HG02571 (cell line): ENCODE results near the gene C4BPA.
A peak's percentile ranks its signal among the peaks of the same experiment; 100 is the strongest.

Experiments
- ATAC-seq: cut with Tn5 transposase; IDR thresholded peaks from one replicate; pipeline ENCODE4 v1.9.1; 2021; ENCODE audit warnings: mild to moderate bottlenecking, moderate library complexity; ENCODE audit not compliant: unreplicated experiment

The C4BPA gene

DNA sequence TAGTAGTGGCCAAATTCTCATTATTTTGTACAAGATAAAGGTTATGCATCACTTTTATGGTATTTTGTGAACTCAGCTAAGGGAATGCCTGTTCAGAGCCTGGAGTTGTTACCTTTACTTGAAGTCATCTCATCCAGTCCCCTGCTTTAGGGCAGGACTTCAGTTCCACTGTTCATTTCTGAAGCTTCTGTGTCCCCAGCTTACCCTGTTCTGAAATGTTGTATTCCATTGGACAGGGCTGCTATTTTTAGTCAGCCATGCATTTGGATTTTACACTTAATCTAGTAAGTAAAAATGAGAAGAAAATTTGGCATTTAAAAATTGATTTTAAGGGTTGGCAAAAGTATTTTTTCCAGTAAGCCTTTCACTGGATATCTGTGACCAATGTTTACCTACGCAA is 27.0 kb upstream of the C4BPA start:
- ATAC-seq, result no peak

- no peak for ATAC-seq
Observed at GRCh38 chr1:207077470-207078377, 26.3 kb upstream of the C4BPA start.

DNA sequence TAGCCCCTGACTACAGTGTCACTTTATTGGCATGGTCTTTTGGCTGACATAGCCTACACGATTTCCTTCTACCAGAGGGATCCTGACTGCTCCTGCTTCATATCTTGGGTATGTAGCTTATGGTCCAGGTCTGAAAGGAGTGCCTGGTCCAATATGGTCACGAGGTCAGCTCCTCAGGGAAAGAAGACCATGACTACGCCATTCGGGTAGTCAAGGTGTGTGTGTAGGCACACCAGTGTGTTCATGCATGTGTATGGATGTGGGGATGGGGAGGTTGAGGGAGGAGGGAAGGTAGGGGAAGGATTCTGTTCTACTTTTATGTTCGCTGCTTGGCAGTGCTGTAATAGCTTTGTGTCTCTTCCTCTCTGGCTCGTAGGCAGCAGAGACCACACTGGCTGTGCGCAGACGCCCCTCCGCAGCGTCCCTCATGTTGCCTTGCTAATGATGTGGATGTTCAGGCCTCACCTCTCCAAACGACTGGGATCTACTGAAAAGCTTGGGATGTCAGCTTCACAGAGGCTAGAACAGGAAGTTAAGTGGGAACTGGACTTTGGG is 25.4 kb upstream of the C4BPA start:
- no peak for ATAC-seq

DNA sequence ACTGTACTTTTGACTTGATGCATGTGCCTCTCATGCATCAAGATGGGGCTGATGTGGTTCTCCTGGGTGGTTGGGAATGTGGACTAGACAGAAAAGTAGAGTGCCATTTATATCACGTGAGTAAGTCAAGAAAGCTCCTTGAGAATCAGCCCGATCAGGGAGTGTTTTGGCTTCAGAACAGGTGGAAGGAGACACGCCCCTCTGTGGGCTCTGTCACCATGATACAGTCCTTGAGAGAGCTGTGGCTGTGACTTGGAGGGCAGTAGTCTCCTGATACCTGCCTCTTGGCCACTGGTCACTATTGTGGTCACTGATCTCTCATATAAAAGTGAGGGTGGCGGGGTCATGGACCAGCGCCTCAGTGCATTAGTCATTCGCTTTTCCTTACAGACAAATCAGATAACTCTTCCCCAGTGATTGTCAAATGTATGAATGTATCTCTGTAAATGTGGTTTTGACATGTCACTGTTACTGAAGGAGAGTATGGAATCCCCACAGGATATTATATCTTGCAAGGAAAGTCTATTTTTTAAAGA is 24.3 kb upstream of the C4BPA start:
- ATAC-seq, result no peak

DNA sequence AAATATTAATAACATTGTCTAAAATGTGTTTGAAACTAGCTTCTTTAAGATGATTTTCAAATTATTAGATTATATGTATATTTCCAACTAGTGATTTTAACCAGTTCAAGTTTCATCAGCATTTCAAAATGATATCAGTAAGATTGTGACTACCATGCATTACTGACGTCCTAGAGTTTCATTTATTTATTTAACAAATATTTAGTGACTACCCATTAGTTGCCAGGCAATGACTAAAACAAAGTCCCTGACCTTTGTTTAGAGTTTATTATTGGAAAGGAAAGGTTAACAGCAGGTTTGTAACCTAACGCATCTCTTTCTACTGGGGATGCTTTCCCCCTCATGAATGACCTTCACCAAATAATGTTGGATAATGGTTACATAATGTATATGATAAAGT is 22.9 kb upstream of the C4BPA start:
- ATAC-seq, result no peak

DNA sequence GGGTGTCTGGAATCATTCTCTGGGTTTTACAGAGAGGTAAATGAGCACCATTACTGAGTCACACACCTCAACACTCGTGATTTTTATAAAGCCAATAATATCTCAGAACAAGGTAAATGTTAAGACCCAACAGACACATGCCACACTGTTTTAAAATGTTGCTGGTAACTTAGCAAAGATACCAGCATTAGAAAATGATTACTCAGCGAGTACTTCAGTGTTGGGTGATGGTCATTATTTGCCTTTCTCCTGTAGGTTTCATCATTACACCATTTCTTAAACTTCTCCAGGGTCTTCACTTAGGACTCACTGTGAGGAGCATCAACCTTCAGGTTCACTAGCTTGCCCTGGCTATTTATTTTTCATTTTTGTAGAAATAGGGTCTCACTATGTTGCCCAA is 22.2 kb upstream of the C4BPA start:
- no peak for ATAC-seq

GRCh38 chr1:207084232-207084631 is 19.8 kb upstream of the C4BPA start:
- no peak for ATAC-seq

DNA sequence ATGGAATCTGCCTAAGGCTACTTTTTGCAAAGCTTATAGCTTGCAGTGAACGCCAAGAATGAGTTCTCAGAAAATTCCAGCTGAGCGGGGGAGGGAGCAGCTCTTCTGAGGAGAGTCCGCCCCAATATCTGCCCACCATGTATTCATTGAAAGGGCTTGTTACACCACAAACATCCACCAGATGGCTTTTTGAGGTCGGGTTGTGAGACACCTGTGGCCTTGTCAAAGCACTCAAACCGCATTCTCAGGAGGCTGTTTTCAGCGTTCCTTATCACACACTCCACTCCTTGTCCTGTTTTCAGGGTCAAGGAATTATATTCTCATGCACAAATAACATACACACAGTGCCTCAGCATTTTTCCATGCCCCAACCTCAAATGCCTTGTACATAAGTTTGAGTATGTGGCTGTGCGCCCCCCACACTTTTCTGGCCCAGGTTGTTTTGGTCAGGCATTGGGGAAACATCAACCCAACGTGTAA is 19.3 kb upstream of the C4BPA start:
- ATAC-seq, result no peak

- no peak for ATAC-seq
Observed at GRCh38 chr1:207085887-207086286, 18.1 kb upstream of the C4BPA start.

GRCh38 chr1:207088161-207088560 is 15.9 kb upstream of the C4BPA start:
- no peak for ATAC-seq

DNA sequence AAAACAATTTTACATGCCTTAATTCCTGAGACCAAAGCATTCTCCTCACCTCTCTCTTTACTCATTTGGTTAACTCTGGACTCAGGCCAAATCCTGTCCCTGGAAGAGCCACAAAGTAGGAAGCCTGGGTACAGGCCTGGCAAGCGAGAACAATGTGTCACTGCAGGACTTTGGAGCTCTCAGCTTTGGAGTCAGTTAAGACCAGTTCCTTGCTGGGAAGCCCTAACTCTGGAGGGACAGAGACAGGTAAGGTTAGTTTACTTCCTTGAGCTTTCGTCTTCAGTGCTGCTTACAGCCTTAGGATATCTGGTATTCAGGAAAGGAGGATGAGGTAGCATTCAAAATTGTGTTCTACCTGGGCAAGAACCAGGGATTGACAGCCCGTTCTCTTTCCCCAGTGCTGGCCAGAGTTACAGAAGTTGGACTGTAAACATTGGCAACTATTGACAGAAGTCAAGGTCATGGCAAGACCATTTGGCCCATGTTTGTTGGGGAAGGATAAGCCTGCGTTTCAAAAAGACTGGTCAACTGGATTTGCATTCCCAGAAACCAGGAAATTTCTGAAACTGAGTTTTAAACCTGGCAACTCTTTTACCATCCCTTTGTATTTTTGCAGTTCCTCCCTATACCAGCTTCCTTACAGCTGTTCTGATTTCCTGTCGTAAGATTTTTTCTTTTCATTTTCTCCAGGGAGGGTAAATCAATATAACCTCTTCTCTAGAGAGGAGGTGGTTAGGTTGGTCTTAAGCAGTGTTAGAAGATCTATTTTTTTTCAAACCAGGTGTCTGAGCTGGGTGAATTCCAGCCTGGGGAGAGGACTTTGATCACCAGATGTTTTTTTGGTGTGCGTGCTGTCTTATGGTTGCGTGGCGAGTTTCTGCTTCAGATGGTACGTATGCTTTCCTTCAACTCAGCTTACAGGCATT is 15.1 kb upstream of the C4BPA start, which contains the start of gene C4BPB:
TSS of gene C4BPB (plus strand) at position 160 of the 926 bp plus-strand sequence. CDS start at position 832, 672 bp downstream.
- ATAC-seq, result no peak

DNA sequence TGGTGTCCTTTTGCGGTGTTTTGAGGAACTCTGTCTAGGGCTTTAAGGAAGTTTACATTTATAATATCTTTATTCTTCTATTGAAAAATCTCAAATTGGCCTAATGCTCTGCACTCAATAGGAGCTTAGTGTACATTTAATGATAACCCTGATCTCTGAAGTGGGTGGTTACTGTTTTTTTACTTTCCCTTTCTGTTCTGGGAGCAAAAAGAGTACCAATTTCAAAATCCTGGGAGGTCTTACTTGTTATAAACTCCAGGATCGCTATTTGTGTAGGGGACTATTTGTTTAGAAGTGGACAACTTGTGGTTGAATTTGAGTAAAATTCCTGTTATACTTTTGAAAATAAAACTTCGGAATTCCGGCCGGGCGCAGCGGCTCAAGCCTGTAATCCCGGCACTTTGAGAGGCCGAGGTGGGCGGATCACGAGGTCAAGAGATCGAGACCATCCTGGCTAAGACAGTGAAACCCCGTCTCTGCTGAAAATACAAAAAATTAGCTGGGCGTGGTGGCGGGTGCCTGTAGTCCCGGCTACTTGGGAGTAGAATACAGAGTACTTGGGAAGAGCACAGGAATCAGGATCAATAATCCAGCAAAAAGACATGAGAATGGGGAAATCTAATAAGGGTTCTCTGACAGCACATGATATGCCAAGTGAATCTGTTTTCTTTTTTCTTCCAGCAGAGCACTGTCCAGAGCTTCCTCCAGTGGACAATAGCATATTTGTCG is 14.2 kb upstream of the C4BPA start:
- ATAC-seq, result no peak

- ATAC-seq, result no peak
Observed at GRCh38 chr1:207091200-207091908, 12.7 kb upstream of the C4BPA start.

GRCh38 chr1:207093944-207094343 is 10.1 kb upstream of the C4BPA start:
- ATAC-seq, result no peak

GRCh38 chr1:207097871-207098324 is 6.1 kb upstream of the C4BPA start:
- ATAC-seq, result peak; percentile 82

DNA sequence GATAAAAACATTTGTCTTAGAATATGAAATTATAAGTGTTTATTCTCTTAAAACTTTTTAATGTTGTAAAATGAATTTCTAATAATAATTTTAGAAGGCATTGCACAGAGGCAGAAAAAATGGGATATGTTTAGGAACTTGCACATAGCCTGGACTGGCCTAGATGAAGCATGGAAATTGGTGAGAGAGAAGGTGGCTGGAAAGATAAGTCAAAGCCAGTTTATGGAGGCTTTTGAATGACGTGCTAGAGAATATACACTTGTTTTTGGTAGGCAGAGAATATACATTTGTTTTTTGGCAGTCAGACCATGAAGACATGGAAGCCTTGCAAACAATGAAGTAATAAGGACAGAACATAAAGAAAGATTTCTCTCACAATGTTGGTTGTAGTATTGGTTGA is 2.3 kb upstream of the C4BPA start:
- ATAC-seq, result no peak

GRCh38 chr1:207102146-207102545 is 1.9 kb upstream of the C4BPA start:
- no peak for ATAC-seq

- ATAC-seq, result no peak
Observed at GRCh38 chr1:207102659-207103058, 1.4 kb upstream of the C4BPA start.

GRCh38 chr1:207109004-207109403 is 5.0 kb downstream of the C4BPA start:
- ATAC-seq, result no peak
